Keratinocyte (primary cell): ENCODE measurements around the gene GPC5.

Source experiments
- EZH2 ChIP-seq: IDR thresholded peaks from one replicate; pipeline ENCODE4 v1.6.1; 2012; ENCODE audit warnings: inconsistent platforms, mild to moderate bottlenecking, low read length, moderate library complexity
- TF ChIP-seq, protein P1 (sequence below), 3 experiments: IDR thresholded peaks in 1 of 3; conservative IDR thresholded peaks in 1 of 3; optimal IDR thresholded peaks in 1 of 3; 2 replicates in 2 of 3; 3 replicates in 1 of 3; pipeline versions ENCODE3 to v1.5.1; 2011; ENCODE audit warnings: low read length in 3 of 3, mild to moderate bottlenecking in 3 of 3, moderate library complexity in 2 of 3, control low read depth in 1 of 3, inconsistent platforms in 1 of 3; ENCODE audit not compliant: insufficient read depth in 2 of 3; ENCODE audit errors: extremely low read depth in 1 of 3

GRCh38 chr13:91710733-91711132, 312.3 kb downstream of the GPC5 start:
- no peak for TF ChIP-seq EZH2
- TF ChIP-seq, protein P1, sequence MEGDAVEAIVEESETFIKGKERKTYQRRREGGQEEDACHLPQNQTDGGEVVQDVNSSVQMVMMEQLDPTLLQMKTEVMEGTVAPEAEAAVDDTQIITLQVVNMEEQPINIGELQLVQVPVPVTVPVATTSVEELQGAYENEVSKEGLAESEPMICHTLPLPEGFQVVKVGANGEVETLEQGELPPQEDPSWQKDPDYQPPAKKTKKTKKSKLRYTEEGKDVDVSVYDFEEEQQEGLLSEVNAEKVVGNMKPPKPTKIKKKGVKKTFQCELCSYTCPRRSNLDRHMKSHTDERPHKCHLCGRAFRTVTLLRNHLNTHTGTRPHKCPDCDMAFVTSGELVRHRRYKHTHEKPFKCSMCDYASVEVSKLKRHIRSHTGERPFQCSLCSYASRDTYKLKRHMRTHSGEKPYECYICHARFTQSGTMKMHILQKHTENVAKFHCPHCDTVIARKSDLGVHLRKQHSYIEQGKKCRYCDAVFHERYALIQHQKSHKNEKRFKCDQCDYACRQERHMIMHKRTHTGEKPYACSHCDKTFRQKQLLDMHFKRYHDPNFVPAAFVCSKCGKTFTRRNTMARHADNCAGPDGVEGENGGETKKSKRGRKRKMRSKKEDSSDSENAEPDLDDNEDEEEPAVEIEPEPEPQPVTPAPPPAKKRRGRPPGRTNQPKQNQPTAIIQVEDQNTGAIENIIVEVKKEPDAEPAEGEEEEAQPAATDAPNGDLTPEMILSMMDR (optimal IDR thresholded peaks at IDR 0.05 in 1 of 3, IDR thresholded peaks at IDR 0.05 in 1 of 3, conservative IDR thresholded peaks at IDR 0.05 in 1 of 3; ENCODE audit: extremely low read depth in 1 of 3, insufficient read depth in 2 of 3, low read length in 3 of 3) = no peak
